ENCODE data around the gene NUMBL. TPM values are rescaled to one million over a fixed set of nuclear protein-coding genes. Genes with fewer than 3 reads are reported as not detected.

The NUMBL gene
- total RNA-seq, 1 experiment from 2014 or later: 16.4 TPM

Small RNA genes lying within 50 kb of the gene (small RNA-seq; reads per million reads assigned to genes)
- gene RNU6-195P: not detected

Other genes starting within 250 kb of the NUMBL start
- 8.4 and 12.0 TPM in 2 replicates for gene SERTAD3, start 246.3 kb downstream of the NUMBL start, total RNA-seq (2014; rRNA removed; shearing (Covaris generic))
- gene BLVRB, start 224.9 kb downstream of the NUMBL start, total RNA-seq (2014; rRNA removed; shearing (Covaris generic)): 44.5 and 48.3 TPM in 2 replicates
- gene SPTBN4, start 223.7 kb downstream of the NUMBL start, total RNA-seq (2014; rRNA removed; shearing (Covaris generic)): 0.23 TPM in 1 of 2 replicates, not detected in the other
- 32.2 and 47.4 TPM in 2 replicates for gene SHKBP1, start 113.8 kb downstream of the NUMBL start, total RNA-seq (2014; rRNA removed; shearing (Covaris generic))
- 14.3 and 24.5 TPM in 2 replicates for gene LTBP4, start 89.3 kb downstream of the NUMBL start, total RNA-seq (2014; rRNA removed; shearing (Covaris generic))
- gene COQ8B, start 26.2 kb upstream of the NUMBL start, total RNA-seq (2014; rRNA removed; shearing (Covaris generic)): 16.7 and 24.2 TPM in 2 replicates
- gene ITPKC, start 26.5 kb upstream of the NUMBL start, total RNA-seq (2014; rRNA removed; shearing (Covaris generic)): 5.1 and 5.2 TPM in 2 replicates
- 0.97 and 1.6 TPM in 2 replicates for gene ACTMAP, start 59.8 kb upstream of the NUMBL start, total RNA-seq (2014; rRNA removed; shearing (Covaris generic))
- 257 and 375 TPM in 2 replicates for gene SNRPA, start 60.6 kb upstream of the NUMBL start, total RNA-seq (2014; rRNA removed; shearing (Covaris generic))
- 6.7 and 9.5 TPM in 2 replicates for gene MIA, start 84.9 kb upstream of the NUMBL start, total RNA-seq (2014; rRNA removed; shearing (Covaris generic))
- 9.2 and 10.6 TPM in 2 replicates for gene RAB4B, start 87.6 kb upstream of the NUMBL start, total RNA-seq (2014; rRNA removed; shearing (Covaris generic))
- 107 and 117 TPM in 2 replicates for gene EGLN2, start 108.5 kb upstream of the NUMBL start, total RNA-seq (2014; rRNA removed; shearing (Covaris generic))
- not detected in 2 replicates for gene CYP2A6, start 159.8 kb upstream of the NUMBL start, total RNA-seq (2014; rRNA removed; shearing (Covaris generic))
- gene CYP2A7, start 191.6 kb upstream of the NUMBL start, total RNA-seq (2014; rRNA removed; shearing (Covaris generic)): not detected in 2 replicates

Data from HT1080 (cell line).